HG03565 (cell line): Measurements from ENCODE around the gene IL4R.
"Not testable (repeated sequence)": the region's sequence is repeated elsewhere in the genome, so short reads cannot be mapped to it uniquely, and the experiment has no call there.

Experiments
- ATAC-seq: cut with Tn5 transposase; IDR thresholded peaks from one replicate; pipeline ENCODE4 v1.9.1; 2021; ENCODE audit warnings: mild to moderate bottlenecking, moderate library complexity; ENCODE audit not compliant: unreplicated experiment

Gene IL4R

DNA sequence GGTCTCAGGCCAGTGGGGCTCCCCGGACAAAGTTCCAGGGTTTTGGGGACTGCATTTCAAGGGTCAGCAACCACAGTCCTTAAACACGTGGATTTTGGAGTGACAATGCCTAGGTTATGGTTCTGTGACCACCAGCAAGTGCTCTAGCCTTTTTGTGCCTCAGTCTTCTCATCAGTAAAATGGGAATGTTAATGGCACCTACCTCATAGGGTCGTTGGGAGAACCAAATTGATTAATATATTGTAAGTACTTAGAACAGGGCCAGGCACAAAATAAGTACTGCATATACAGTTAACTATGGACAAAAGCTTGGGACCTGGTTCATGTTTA is 13.8 kb downstream of the IL4R start:
- no peak for ATAC-seq

DNA sequence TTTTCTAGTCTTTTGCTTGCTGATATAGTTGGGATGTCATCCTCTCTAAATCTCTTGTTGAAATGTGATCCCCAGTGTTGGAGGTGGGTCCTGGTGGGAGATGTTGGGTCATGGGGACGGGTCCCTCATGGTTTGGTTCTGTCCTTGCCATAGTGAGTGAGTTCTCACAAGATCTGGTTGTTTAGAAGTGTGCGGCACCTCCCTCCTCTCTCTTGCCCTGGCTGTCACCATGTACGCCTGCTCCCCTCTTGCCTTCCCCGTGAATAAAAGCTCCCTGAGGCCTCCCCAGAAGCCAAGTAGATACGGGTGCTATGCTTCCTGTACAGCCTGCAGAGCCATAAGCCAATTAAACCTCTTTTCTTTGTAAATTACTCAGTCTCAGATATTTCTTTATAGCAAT is 15.2 kb downstream of the IL4R start:
- ATAC-seq = no peak

GRCh38 chr16:27329376-27330079 is 15.8 kb downstream of the IL4R start:
- not testable (repeated sequence) for ATAC-seq

DNA sequence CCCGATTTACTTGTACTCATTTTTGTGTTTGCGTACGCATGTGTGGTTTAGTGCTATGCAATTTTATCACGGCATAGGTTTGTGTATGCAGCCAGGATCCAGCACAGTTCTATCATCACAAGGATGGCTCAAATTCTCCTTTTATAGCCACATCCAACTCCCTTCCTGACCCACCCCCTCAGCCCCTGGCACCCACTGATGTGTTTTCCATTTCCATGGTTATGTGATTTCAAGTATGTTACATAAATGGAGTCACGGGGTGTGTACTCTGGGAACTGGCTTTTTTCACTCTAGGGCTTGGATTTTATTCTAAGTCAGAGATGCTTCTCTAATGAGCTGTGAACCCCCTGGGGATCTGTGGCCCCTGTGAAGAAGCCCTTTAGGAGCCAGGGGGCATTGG is 16.8 kb downstream of the IL4R start:
- no peak for ATAC-seq

- ATAC-seq = no peak
Observed at GRCh38 chr16:27332105-27332504, 18.3 kb downstream of the IL4R start.

DNA sequence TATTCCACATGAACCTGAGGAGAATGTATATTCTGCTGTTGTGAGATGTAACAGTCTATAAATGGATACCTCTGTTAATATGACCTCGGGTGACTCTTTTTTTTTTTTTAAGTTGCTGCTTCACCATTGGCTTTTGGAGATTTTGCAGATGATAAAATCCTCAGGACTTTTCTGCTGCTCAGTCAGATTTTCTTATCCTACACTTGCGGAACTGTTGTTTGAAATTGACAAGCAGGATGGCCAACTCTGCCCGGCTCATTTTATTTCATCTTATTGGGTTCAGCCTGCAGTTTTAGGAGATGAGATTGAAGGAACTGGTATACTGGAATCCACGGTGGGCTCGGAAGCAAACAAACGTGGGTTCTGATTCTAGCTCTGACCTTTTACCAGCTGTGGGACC is 19.3 kb downstream of the IL4R start:
- no peak for ATAC-seq

DNA sequence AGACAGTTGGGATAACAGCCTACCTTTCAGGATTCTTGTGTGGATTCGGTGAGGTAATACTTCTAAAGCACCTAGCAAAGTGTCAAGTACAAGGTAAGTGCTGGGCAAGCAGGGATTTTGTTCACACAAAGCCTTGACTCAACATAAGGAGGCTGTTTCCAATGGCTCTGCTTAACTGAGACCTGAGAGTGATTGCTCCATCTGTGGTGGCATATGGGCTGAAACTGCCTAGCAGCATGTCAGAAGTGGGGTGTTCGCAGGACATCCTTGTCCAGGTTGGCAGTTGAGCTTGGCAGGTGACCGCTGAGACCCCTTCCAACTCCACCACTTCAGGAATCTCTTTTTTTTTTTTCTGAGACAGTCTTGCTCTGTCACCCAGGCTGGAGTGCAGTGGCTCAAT is 19.8 kb downstream of the IL4R start:
- no peak for ATAC-seq

DNA sequence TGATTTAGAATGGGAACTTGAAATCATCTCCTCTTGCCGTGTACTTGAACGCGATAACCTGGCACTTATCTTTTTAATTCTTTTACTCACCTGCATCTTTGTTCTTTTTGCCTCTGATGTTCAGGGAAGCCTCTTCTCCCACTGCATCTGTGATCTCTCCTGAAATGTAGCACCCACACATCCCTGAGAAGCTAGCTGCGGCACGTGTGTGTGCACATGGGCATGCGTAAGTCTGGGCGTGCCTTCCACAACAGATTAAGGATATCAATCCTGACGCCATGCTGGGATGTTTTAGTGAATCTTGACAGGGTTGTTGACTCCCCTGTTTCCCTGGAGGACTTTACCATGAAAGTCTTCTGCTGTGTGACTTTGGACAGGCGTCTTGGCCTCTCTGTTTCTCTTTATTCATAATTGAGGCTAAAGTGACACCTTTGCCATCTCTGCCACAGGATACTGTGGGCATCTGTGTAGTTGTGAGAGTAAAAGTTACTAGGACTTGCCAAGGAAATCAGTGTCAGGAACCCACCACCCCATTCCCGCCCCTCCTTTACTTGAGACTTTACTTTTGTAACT is 20.5 kb downstream of the IL4R start:
- ATAC-seq = no peak

GRCh38 chr16:27334838-27335237 is 21.1 kb downstream of the IL4R start:
- ATAC-seq = no peak

DNA sequence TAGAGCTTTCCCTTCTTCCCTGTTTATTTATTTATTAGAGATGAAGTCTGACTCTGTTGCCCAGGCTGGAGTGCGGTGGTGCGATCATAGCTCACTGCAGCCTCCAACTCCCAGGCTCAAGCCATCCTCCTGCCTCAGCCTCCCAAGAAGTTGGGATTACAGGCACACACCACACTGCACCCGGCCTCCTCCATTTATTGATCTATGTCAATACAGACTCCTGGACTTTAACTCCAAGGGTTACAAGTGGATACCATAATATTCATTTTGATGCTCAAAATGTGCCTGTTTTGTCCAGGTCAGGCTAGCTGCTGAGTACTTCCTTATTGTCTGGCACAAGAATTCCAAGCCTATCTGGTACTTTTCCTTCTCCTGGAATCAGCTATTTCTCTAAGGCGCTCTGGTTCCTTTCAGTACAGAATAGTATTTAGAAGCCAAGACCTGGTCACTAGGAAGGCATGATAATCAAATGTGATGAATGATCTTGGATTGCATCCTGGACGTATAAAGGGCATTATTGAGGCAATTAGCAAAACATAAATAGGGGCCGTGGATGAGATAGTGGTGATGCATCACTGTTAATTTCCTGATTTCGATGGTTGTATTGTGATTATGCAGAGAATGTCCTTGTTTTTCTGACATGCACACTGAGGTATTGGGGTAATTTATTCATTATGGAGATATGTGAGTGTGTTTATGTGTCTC is 21.7 kb downstream of the IL4R start:
- no peak for ATAC-seq

GRCh38 chr16:27337024-27337423 is 23.2 kb downstream of the IL4R start:
- no peak for ATAC-seq

- ATAC-seq = no peak
Observed at GRCh38 chr16:27339180-27339579, 25.4 kb downstream of the IL4R start.

GRCh38 chr16:27340654-27341053 is 26.9 kb downstream of the IL4R start:
- no peak for ATAC-seq

- ATAC-seq = no peak
Observed at GRCh38 chr16:27341549-27341948, 27.8 kb downstream of the IL4R start.

- no peak for ATAC-seq
Observed at GRCh38 chr16:27341971-27342370, 28.2 kb downstream of the IL4R start.

DNA sequence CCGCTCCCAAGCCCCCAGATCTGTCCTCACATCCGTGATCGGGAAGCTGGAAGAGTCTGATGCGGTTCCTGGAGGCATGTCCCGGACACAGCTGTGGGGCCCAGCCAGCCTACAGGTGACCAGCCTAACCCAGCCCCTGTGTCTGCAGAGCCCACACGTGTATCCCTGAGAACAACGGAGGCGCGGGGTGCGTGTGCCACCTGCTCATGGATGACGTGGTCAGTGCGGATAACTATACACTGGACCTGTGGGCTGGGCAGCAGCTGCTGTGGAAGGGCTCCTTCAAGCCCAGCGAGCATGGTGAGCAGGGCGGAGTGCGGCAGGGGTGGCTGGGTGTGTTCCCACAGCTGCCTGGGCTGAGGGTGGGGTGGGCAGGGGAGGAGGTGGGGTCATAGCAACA is 30.9 kb downstream of the IL4R start:
- no peak for ATAC-seq

- ATAC-seq = no peak
Observed at GRCh38 chr16:27345201-27345600, 31.4 kb downstream of the IL4R start.

- ATAC-seq = no peak
Observed at GRCh38 chr16:27346819-27347218, 33.0 kb downstream of the IL4R start.

DNA sequence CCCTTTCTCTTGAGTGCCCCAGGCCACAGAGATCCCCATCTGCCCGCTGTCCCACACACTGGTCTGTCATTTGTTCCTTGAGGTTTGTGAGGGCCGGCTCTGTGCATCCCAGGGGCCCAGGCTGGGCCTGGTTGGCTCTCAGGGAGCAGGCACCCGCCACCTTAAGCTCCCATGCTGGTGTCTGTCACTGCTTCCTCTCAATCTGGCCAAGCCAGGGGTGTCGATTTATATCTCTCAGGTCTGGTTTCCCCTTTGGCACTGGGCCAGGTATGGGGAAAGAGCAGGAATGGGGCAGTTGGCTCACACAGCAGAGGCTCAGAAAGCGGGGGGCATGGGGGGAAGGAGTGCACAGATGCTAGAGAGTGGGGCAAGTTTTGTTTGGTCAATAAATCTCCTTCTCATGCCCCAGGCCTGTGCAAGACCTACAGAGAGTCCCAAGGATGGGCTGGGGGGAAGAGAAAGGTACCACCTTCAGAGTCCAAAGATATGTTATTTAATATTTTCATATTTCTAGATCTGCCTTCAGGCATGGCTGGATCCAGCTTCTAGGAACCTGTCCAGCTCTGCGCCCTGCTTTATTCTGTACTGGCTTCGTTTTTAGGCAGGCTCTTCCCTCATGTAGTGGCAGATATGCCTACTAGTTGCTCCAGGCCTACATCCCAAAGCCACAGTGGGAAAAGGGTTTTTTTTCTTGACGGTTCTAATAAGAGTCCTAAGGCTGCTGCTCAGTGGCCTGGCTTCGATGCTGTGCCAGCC is 34.3 kb downstream of the IL4R start:
- no peak for ATAC-seq

DNA sequence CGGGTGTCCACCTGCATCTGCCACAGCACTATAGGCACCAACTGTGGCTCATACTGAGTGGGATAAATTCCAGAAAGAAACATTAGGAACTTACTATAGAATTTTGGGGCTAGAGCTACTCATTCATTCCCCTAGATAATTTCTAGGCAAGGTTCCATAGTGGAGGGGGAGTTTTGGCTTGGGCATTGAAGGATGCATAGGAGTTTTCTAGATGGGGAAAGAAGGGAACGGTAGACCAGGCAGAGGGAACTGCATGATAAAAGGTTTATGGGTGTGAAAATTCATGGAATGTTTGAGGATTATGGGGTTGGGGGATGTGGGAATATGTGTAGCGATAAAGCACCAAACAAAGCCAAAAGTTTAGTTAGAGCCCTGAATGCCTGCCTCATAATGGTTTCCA is 35.5 kb downstream of the IL4R start:
- no peak for ATAC-seq

DNA sequence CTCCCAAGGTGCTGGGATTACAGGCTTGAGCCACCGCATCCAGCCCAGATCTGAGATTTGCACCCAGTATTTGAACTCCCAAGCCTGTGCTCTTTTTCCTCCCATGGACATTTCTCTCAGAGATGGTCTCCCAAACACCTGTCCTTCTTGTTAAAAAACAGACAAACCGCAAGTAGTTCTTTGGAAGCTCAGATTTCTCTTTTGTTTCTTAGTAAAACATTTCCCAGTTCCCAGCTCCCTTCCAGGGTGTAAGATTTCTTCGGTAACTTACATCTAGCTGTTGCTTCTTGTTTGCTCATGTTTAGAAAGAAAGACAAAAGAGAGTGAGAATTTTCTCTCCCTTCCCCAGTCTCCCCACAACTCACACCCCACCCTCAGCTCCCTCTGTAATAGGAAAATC is 36.2 kb downstream of the IL4R start:
- no peak for ATAC-seq

GRCh38 chr16:27351989-27352388 is 38.2 kb downstream of the IL4R start:
- no peak for ATAC-seq
